Smooth muscle cell (in vitro differentiated cells): ENCODE measurements around the gene MOB3B. TPM values are rescaled to one million over a fixed set of nuclear protein-coding genes. Genes with fewer than 3 reads are reported as not detected.

Source experiments
- DNase-seq: peaks from one replicate; lab custom pipeline; 2025; ENCODE audit not compliant: unreplicated experiment; lab: John Stamatoyannopoulos, UW
- H2AFZ ChIP-seq: fragments of 200-600 bp; sonication (generic); 2 replicates; pipeline ENCODE4 v1.6.0; 2016; ENCODE audit warnings: antibody characterized with exemption, low read depth, mild to moderate bottlenecking
- H3F3A ChIP-seq: fragments of 200-600 bp; sonication (generic); 2 replicates; pipeline ENCODE4 v1.6.0; 2017; ENCODE audit warnings: antibody characterized with exemption, low read depth
- H3K27ac ChIP-seq: fragments of 200-600 bp; sonication (generic); 2 replicates; pipeline ENCODE4 v1.5.1; 2016; ENCODE audit warnings: low read depth, mild to moderate bottlenecking
- H3K27me3 ChIP-seq: fragments of 200-600 bp; sonication (generic); 2 replicates; pipeline ENCODE4 v1.6.1; 2016; ENCODE audit warnings: low read depth, mild to moderate bottlenecking
- H3K36me3 ChIP-seq: fragments of 200-600 bp; sonication (generic); 2 replicates; pipeline ENCODE4 v1.5.1; 2016; ENCODE audit warnings: low read depth
- H3K4me1 ChIP-seq: fragments of 200-600 bp; sonication (generic); 2 replicates; pipeline ENCODE4 v1.5.1; 2016; ENCODE audit warnings: low read depth
- H3K4me2 ChIP-seq: fragments of 200-600 bp; sonication (generic); 2 replicates; pipeline ENCODE4 v1.6.0; 2016; ENCODE audit warnings: mild to moderate bottlenecking
- H3K4me3 ChIP-seq: fragments of 200-600 bp; sonication (generic); 2 replicates; pipeline ENCODE4 v1.5.1; 2016; ENCODE audit warnings: mild to moderate bottlenecking
- H3K79me2 ChIP-seq: fragments of 200-600 bp; sonication (generic); 2 replicates; pipeline ENCODE4 v1.6.0; 2016; ENCODE audit warnings: low read depth, mild to moderate bottlenecking
- H3K9ac ChIP-seq: fragments of 200-600 bp; sonication (generic); 2 replicates; pipeline ENCODE4 v1.6.0; 2016; ENCODE audit warnings: low read depth
- H3K9me3 ChIP-seq: fragments of 200-600 bp; sonication (generic); replicated peaks from 2 replicates; pipeline ENCODE4 v1.5.1; 2016; ENCODE audit warnings: low read depth
- H4K20me1 ChIP-seq: fragments of 200-600 bp; sonication (generic); 2 replicates; pipeline ENCODE4 v1.6.0; 2016; ENCODE audit warnings: low read depth
- WGBS: methylation state at CpG from one replicate; pipeline ENCODE4 v1.1.7; 2016; ENCODE audit warnings: low lambda C conversion rate; 5-methylcytosine and 5-hydroxymethylcytosine counted together
- polyA plus RNA-seq: library from polyadenylated mRNA; unstranded; fragments of >200 nt; fragmentation: Nextera tagmentation; extraction: Ambion mirVana; gene quantifications from 2 replicates; pipeline ENCODE4 v1.2.1, GENCODE V29; 2016
- total RNA-seq: library from RNA; depleted of rRNA; stranded (reverse); fragments of >200 nt; gene quantifications from 2 replicates; pipeline ENCODE4 v1.2.3, GENCODE V29; 2014
- TF ChIP-seq, protein P1 (sequence below): fragments of 200-600 bp; sonication (generic); IDR thresholded peaks from 2 replicates; pipeline ENCODE4 v1.5.1; 2017; ENCODE audit warnings: borderline replicate concordance, mild to moderate bottlenecking, antibody characterized with exemption; ENCODE audit not compliant: insufficient read depth, poor library complexity, severe bottlenecking

MOB3B gene
- total and polyA plus RNA-seq, 2 experiments from 2014 or later, result 1.7 to 5.8 TPM

DNA sequence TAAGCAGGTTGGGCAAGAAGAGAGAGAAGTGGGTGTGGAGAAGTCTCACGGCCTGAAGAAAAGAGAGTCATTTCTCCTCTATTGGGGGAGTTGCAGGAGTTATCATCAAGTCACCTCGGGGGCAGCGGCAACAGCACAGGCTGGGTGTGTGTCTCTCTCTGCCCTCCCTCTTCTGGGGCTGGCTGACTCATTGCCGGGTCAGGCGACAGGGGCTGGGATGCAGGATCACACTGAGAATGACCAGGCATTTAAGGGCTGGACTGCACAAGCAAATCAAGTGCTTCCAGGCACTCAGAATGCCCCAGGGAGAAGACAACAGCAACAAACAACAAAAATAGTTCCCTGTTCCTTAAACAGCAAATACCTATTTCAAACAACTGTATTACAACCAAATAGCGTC, 226.4 kb downstream of the MOB3B start:
- Histone ChIP-seq H3K9ac (no peak overlapping the region), H3K27me3 (no peaks in the 10 kb centered on the region), H3K4me2 (peak overlapping the region; percentile 70), H3K4me3 (no peak overlapping the region), H3K79me2 (no peaks in the 10 kb centered on the region), H3K4me1 (no peaks in the 10 kb centered on the region), H3K36me3 (no peaks in the 10 kb centered on the region), H3K27ac (peak overlapping the region; percentile 62), H3K9me3 (no peaks in the 10 kb centered on the region), H4K20me1 (no peaks in the 10 kb centered on the region), H3F3A (no peaks in the 10 kb centered on the region), H2AFZ (peak overlapping the region; percentile 84)
- TF ChIP-seq, protein P1, sequence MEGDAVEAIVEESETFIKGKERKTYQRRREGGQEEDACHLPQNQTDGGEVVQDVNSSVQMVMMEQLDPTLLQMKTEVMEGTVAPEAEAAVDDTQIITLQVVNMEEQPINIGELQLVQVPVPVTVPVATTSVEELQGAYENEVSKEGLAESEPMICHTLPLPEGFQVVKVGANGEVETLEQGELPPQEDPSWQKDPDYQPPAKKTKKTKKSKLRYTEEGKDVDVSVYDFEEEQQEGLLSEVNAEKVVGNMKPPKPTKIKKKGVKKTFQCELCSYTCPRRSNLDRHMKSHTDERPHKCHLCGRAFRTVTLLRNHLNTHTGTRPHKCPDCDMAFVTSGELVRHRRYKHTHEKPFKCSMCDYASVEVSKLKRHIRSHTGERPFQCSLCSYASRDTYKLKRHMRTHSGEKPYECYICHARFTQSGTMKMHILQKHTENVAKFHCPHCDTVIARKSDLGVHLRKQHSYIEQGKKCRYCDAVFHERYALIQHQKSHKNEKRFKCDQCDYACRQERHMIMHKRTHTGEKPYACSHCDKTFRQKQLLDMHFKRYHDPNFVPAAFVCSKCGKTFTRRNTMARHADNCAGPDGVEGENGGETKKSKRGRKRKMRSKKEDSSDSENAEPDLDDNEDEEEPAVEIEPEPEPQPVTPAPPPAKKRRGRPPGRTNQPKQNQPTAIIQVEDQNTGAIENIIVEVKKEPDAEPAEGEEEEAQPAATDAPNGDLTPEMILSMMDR, result no peak
- WGBS, result 15% methylated on average over 4 of the region's 6 CpGs
- no peak for DNase-seq

DNA sequence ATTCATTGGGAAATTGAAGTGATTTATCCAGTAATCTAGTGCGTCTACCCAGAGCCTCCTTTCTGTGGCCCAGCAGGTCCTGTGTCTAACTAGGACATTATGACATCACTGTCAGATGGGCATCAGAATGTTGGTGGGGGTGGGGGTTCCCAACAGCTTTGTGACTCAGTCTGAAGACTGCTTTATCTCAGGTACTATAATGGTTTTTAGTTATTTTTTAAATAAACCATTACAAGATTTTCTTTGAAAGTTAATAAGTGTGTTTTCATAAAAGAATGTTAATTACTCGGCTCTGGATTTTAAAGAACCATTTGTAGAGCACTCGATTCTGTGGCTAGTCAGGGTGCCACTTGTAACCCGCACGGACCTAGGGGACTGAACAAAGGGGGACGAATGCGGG, 232.6 kb downstream of the MOB3B start, which contains the start of gene EQTN:
TSS of gene EQTN (minus strand) at position 101 of the 400 bp plus-strand sequence. CDS start at position 6, 95 bp downstream.
- Histone ChIP-seq H3K9ac (no peak within 1 kb of the TSS), H3F3A (no peaks in the 10 kb centered on the region), H3K79me2 (no peaks in the 10 kb centered on the region), H3K4me3 (no peak within 1 kb of the TSS), H3K36me3 (no peaks in the 10 kb centered on the region), H3K27me3 (no peaks in the 10 kb centered on the region), H3K4me1 (no peaks in the 10 kb centered on the region), H4K20me1 (no peaks in the 10 kb centered on the region), H3K27ac (no peak within 1 kb of the TSS), H3K4me2 (no peak within 1 kb of the TSS), H2AFZ (no peak within 1 kb of the TSS), H3K9me3 (no peaks in the 10 kb centered on the region)
- TF ChIP-seq, protein P1, result no peak
- no peak for DNase-seq
- WGBS, result 74% methylated on average over 7 of the region's 7 CpGs

DNA sequence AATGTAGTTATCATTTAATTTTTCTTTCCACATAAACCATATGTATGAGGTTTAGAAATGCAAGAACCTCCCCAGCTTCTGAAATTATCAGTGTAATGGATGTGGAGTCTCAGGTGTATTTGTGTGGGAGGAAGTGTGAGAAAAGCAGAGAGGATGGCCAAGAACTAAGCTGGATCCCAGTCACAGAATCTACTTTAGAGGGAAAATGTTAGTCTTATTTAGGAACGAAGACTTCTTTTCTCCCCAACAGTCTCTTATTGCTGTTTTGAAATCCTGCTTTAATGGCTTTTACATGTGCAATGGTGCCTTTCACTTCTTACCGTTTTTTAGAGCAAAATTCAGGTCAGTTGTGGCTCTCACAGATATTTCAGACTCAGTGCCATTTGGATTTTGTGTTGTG, 235.6 kb downstream of the MOB3B start:
- DNase-seq, result no peak
- WGBS, result 95% methylated on average over 2 of the region's 2 CpGs
- Histone ChIP-seq H3K4me1 (no peaks in the 10 kb centered on the region), H3K4me2 (no peak overlapping the region), H3K9me3 (no peaks in the 10 kb centered on the region), H3K9ac (no peak overlapping the region), H2AFZ (no peak overlapping the region), H3K4me3 (no peak overlapping the region), H3F3A (no peaks in the 10 kb centered on the region), H3K27me3 (no peaks in the 10 kb centered on the region), H3K79me2 (no peaks in the 10 kb centered on the region), H3K36me3 (no peaks in the 10 kb centered on the region), H4K20me1 (no peaks in the 10 kb centered on the region), H3K27ac (no peak overlapping the region)
- TF ChIP-seq, protein P1, result no peak

DNA sequence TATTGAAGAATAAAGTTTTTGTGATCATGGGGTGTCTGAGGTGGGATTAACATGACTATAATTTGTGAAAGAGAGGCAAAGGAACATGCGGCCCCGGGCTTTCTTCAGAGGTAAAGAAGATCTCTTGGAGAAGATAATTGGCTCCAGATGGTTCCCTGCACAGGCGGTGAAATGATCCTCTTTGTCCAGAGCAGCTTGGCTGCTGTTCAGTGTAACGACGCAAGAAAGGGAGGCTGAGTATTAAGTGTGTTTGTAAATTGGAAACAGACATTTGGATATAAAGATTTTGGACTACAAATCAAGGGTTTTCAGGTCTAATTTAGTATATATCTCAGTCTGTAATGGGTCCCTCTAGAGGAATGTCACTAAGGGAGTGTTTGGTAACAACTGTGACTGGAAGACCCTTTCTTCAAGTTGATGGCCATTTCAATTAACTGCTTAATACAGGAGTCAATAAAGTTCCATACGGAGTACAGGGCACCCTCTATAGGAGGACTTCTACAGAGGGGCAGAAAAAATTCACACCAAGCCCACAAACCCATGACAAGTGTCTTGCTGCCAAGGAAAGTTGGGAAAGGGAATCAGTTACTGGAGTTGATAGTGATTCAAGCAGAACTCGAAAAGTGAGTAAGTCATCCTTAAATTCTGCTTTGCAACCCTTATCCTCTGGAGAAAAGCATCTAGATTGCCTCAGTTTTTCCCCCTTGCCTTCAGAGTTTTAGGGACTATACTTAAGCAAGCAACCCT, 236.8 kb downstream of the MOB3B start:
- no peak overlapping the region for H3K27ac ChIP-seq
- peaks cover 4% of the 10 kb centered on the region for H3K27me3 ChIP-seq
- WGBS, result 45% methylated on average over 7 of the region's 7 CpGs
- peak overlapping the region; percentile 21 for H2AFZ ChIP-seq
- no peaks in the 10 kb centered on the region for H3K9me3 ChIP-seq
- no peak overlapping the region for H3K9ac ChIP-seq
- no peak for DNase-seq
- H3K4me2 ChIP-seq, result no peak overlapping the region
- H3K79me2 ChIP-seq, result no peaks in the 10 kb centered on the region
- no peaks in the 10 kb centered on the region for H3K4me1 ChIP-seq
- no peak overlapping the region for H3K4me3 ChIP-seq
- no peaks in the 10 kb centered on the region for H3F3A ChIP-seq
- TF ChIP-seq, protein P1, result no peak
- no peaks in the 10 kb centered on the region for H4K20me1 ChIP-seq
- no peaks in the 10 kb centered on the region for H3K36me3 ChIP-seq
